ENCODE results near the gene NXN.

- TF ChIP-seq, protein P1, sequence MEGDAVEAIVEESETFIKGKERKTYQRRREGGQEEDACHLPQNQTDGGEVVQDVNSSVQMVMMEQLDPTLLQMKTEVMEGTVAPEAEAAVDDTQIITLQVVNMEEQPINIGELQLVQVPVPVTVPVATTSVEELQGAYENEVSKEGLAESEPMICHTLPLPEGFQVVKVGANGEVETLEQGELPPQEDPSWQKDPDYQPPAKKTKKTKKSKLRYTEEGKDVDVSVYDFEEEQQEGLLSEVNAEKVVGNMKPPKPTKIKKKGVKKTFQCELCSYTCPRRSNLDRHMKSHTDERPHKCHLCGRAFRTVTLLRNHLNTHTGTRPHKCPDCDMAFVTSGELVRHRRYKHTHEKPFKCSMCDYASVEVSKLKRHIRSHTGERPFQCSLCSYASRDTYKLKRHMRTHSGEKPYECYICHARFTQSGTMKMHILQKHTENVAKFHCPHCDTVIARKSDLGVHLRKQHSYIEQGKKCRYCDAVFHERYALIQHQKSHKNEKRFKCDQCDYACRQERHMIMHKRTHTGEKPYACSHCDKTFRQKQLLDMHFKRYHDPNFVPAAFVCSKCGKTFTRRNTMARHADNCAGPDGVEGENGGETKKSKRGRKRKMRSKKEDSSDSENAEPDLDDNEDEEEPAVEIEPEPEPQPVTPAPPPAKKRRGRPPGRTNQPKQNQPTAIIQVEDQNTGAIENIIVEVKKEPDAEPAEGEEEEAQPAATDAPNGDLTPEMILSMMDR (IDR thresholded peaks at IDR 0.05), result no peak
- no peak for TF ChIP-seq POLR2A (IDR thresholded peaks at IDR 0.05)
Measured at GRCh38 chr17:917391-917811, 62.2 kb downstream of the NXN start.

Measured in tibial nerve (tissue), 3 donors.